GM13976 (cell line): ENCODE results near the gene UBAC2.
"Not testable (repeated sequence)": the region's sequence is repeated elsewhere in the genome, so short reads cannot be mapped to it uniquely, and the experiment has no call there.

ENCODE experiments used
- DNase-seq: peaks from one replicate; pipeline ENCODE4 v3.0.0; 2012; ENCODE audit warnings: low spot score
- in situ Hi-C: fragments of 300-500 bp; cut with MboI; formaldehyde crosslinking; loops from one replicate; pipeline ENCODE4 v1.12.0; 2022; ENCODE audit warnings: low sequenced_read_pairs, mixed read lengths, inconsistent platforms; ENCODE audit not compliant: unreplicated experiment
- TF ChIP-seq, protein P1 (sequence below): IDR thresholded peaks from 2 replicates; pipeline ENCODE4 v1.5.1; 2012; ENCODE audit warnings: borderline replicate concordance, mild to moderate bottlenecking; ENCODE audit not compliant: insufficient read depth; ENCODE audit errors: extremely low read depth, missing control alignments, control extremely low read depth

The UBAC2 gene

GRCh38 chr13:99208845-99209527 is 8.3 kb downstream of the UBAC2 start:
- in situ Hi-C loops = no loop called here
- DNase-seq = no peak
- TF ChIP-seq, protein P1, sequence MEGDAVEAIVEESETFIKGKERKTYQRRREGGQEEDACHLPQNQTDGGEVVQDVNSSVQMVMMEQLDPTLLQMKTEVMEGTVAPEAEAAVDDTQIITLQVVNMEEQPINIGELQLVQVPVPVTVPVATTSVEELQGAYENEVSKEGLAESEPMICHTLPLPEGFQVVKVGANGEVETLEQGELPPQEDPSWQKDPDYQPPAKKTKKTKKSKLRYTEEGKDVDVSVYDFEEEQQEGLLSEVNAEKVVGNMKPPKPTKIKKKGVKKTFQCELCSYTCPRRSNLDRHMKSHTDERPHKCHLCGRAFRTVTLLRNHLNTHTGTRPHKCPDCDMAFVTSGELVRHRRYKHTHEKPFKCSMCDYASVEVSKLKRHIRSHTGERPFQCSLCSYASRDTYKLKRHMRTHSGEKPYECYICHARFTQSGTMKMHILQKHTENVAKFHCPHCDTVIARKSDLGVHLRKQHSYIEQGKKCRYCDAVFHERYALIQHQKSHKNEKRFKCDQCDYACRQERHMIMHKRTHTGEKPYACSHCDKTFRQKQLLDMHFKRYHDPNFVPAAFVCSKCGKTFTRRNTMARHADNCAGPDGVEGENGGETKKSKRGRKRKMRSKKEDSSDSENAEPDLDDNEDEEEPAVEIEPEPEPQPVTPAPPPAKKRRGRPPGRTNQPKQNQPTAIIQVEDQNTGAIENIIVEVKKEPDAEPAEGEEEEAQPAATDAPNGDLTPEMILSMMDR = no peak

DNA sequence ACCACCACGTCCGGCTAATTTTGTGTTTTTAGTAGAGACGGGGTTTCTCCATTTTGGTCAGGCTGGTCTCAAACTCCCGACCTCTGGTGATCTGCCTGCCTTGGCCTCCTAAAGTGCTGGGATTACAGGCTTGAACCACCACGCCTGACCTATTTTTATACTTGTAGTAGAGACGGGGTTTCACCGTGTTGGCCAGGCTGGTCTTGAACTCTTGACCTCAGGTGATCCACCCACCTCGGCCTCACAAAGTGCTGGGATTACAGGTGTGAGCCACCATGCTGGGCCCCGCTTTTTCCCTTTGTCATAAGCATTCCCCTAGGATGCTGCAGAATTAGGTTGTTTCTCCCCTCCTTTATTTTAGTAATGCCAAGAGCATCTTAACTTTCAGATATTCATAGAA is 10.0 kb downstream of the UBAC2 start:
- DNase-seq, in situ Hi-C loops: not testable (repeated sequence)

DNA sequence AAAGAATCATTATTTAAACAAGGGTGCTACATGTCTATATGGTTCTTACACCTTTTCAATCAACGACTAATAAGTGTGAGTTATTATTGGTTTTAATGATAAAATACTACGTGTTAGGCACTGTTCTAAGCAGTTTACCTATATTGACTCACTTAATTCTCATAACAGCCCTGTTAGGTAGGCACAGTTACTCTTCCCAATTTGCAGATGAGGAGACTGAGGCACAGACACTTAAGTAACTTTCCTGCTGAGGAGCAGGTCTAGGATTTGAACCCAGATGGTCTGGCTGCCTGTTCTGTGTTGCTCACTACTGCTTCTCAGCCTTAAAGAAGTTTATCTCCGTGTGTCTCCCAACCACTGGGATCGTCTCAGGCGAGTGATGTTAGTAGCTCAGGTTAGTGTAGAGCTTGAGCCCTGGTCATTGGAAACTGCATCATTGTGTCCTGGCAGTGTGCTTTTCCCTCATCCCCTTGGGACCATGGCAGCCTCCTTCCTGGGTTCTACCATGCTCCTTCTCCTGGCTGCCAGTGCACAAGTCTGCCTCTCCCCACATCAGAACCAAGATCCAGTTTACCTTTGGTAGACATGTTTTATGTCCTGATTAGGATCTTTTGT is 10.9 kb downstream of the UBAC2 start:
- no peak for DNase-seq
- in situ Hi-C loops = no loop called here
- TF ChIP-seq, protein P1 = no peak

GRCh38 chr13:99214232-99214631 is 13.6 kb downstream of the UBAC2 start:
- in situ Hi-C loops = no loop called here
- TF ChIP-seq, protein P1 = no peak
- DNase-seq = peak; percentile 67

DNA sequence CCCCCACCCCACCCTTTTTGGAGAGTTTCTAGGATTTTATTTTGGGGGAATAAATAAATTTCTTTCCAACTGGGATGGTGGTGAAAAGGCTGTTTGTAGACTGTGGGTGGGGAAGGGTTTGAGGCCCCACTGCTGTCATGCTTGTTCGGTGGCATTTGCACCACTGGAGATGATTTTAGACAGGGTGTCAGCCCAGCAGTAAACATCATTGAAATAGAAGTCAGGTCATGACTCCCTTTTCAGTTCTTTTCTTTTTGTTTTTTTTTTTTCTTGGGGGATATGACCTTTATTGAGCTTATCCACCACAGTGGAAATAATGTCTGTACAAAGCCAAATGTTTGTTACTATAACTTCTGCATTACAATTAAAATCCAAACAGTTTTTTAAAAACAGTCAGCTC is 14.1 kb downstream of the UBAC2 start:
- in situ Hi-C loops = no loop called here
- TF ChIP-seq, protein P1 = no peak
- DNase-seq = no peak

- TF ChIP-seq, protein P1 = no peak
- in situ Hi-C loops = no loop called here
- DNase-seq = no peak
Measured at GRCh38 chr13:99215184-99215830, 14.7 kb downstream of the UBAC2 start.
